HCT116 (cell line): ENCODE measurements around the gene DMXL1. TPM values are rescaled to one million over a fixed set of nuclear protein-coding genes. Genes with fewer than 3 reads are reported as not detected.

ENCODE experiments used
- ATAC-seq: fragments of 200-7000 bp; cut with Tn5 transposase; 2 replicates; pipeline ENCODE4 v1.9.1; 2020; ENCODE audit warnings: mild to moderate bottlenecking, moderate library complexity
- BruUV-seq: library from RNA; stranded (reverse); fragments of 400-500 nt; replicated peaks from 2 replicates; lab custom pipeline; 2021; lab: Mats Ljungman, UMichigan
- CTCF ChIA-PET: fragments of 300-600 bp; sonication (Branson Sonifier 250); formaldehyde crosslinking; loops from one replicate; lab custom pipeline; 2021; ENCODE audit warnings: antibody characterized with exemption; lab: Charles Lee
- POLR2A ChIA-PET: fragments of 300-600, 350-600 bp; sonication (Branson Sonifier 250); formaldehyde crosslinking; loops from one replicate; lab custom pipeline; 2021; ENCODE audit warnings: antibody characterized with exemption; lab: Charles Lee
- RAD21 ChIA-PET, 2 experiments: fragments of 300-600 bp; sonication (Branson Sonifier 250); formaldehyde crosslinking; loops; one replicate each; lab custom pipeline; 2023; ENCODE audit warnings: low total read pairs in 2 of 2; ENCODE audit not compliant: uncharacterized antibody in 2 of 2, unreplicated experiment in 2 of 2, low non-redundant PET in 1 of 2; lab: Charles Lee
- DNase-seq: peaks from one replicate; pipeline ENCODE4 v3.0.0-alpha.2; 2010; ENCODE audit warnings: low read depth, low spot score
- H2AFZ ChIP-seq: fragments of 200-600 bp; shearing (Covaris generic), sonication (generic); 2 replicates; pipeline ENCODE4 v1.6.1; 2017; ENCODE audit warnings: low read depth, mixed run types, mixed read lengths, antibody characterized with exemption, low read length; ENCODE audit not compliant: poor library complexity, severe bottlenecking
- H3K27ac ChIP-seq: 2 replicates; pipeline ENCODE4 v1.5.1; 2012; ENCODE audit warnings: low read depth, low read length
- H3K27me3 ChIP-seq: fragments of 200-600 bp; sonication (generic); 2 replicates; pipeline ENCODE4 v1.6.1; 2016; ENCODE audit warnings: mixed run types, low read length, mixed read lengths; ENCODE audit not compliant: insufficient read depth
- H3K36me3 ChIP-seq, 2 experiments: fragments of 200-500 bp in 1 of 2; fragments of 200-600 bp in 1 of 2; sonication (Bioruptor generic) in 1 of 2; sonication (generic) in 1 of 2; 2 replicates each; pipeline versions ENCODE4 v1.5.1 to v1.6.1; 2014 to 2016; ENCODE audit warnings: low read length in 2 of 2, inconsistent platforms in 1 of 2, mixed read lengths in 1 of 2, mixed run types in 1 of 2; ENCODE audit not compliant: insufficient read depth in 2 of 2, control insufficient read depth in 1 of 2
- H3K4me1 ChIP-seq, 2 experiments: fragments of 200-600 bp in 1 of 2; sonication (generic) in 1 of 2; 2 replicates each; pipeline versions ENCODE4 v1.5.1 to v1.6.1; 2012 to 2017; ENCODE audit warnings: low read length in 2 of 2, inconsistent platforms in 1 of 2, mild to moderate bottlenecking in 1 of 2, mixed read lengths in 1 of 2, mixed run types in 1 of 2, moderate library complexity in 1 of 2; ENCODE audit not compliant: insufficient read depth in 2 of 2, control insufficient read depth in 1 of 2
- H3K4me2 ChIP-seq: fragments of 200-600 bp; sonication (generic); 2 replicates; pipeline ENCODE4 v1.6.1; 2017; ENCODE audit warnings: mixed run types, low read length, mixed read lengths
- H3K4me3 ChIP-seq, 2 experiments: fragments of 200-600 bp in 1 of 2; sonication (generic) in 1 of 2; replicated peaks in 1 of 2; 2 replicates each; pipeline ENCODE4 v1.5.1; 2011 to 2016; ENCODE audit warnings: low read length in 2 of 2, control low read depth in 1 of 2, low read depth in 1 of 2, mild to moderate bottlenecking in 1 of 2, mixed read lengths in 1 of 2, mixed run types in 1 of 2
- H3K79me2 ChIP-seq: fragments of 200-600 bp; sonication (generic); 2 replicates; pipeline ENCODE4 v1.6.1; 2017; ENCODE audit warnings: mild to moderate bottlenecking, mixed run types, low read length, moderate library complexity, mixed read lengths; ENCODE audit not compliant: insufficient read depth
- H3K9ac ChIP-seq: fragments of 200-600 bp; sonication (generic); 2 replicates; pipeline ENCODE4 v1.6.1; 2016; ENCODE audit warnings: low read length, mixed read lengths
- H3K9me2 ChIP-seq: fragments of 200-600 bp; sonication (generic), shearing (Covaris generic); 2 replicates; pipeline ENCODE4 v1.6.1; 2017; ENCODE audit warnings: mixed run types, mild to moderate bottlenecking, moderate library complexity; ENCODE audit not compliant: insufficient read depth
- H3K9me3 ChIP-seq, 2 experiments: fragments of 200-500 bp in 1 of 2; fragments of 200-600 bp in 1 of 2; sonication (Bioruptor generic) in 1 of 2; sonication (generic) in 1 of 2; 2 replicates each; pipeline ENCODE4 v1.6.1; 2014 to 2017; ENCODE audit warnings: low read length in 2 of 2, mixed read lengths in 2 of 2, inconsistent platforms in 1 of 2, low read depth in 1 of 2, mild to moderate bottlenecking in 1 of 2, mixed run types in 1 of 2, moderate library complexity in 1 of 2; ENCODE audit not compliant: control insufficient read depth in 1 of 2, insufficient read depth in 1 of 2
- H4K20me1 ChIP-seq: fragments of 200-600 bp; sonication (generic), shearing (Covaris generic); 2 replicates; pipeline ENCODE4 v1.6.1; 2017; ENCODE audit warnings: mixed run types, mild to moderate bottlenecking, moderate library complexity; ENCODE audit not compliant: insufficient read depth
- ATF3 ChIP-seq: IDR thresholded peaks from 2 replicates; pipeline ENCODE4 v1.6.1; 2012
- CBX3 ChIP-seq: IDR thresholded peaks from 2 replicates; pipeline ENCODE4 v1.6.1; 2012; ENCODE audit warnings: low read depth
- CEBPB ChIP-seq: IDR thresholded peaks from 2 replicates; pipeline ENCODE4 v1.6.1; 2012; ENCODE audit warnings: low read depth
- CTCF ChIP-seq, 3 experiments: fragments of 200-600 bp in 1 of 3; sonication (generic) in 1 of 3; IDR thresholded peaks in 2 of 3; conservative IDR thresholded peaks in 1 of 3; 2 replicates each; pipeline ENCODE4 v1.5.1; 2012 to 2017; ENCODE audit warnings: low read depth in 2 of 3, low read length in 2 of 3, antibody characterized with exemption in 1 of 3, borderline replicate concordance in 1 of 3, control low read depth in 1 of 3, mild to moderate bottlenecking in 1 of 3, mixed read lengths in 1 of 3, mixed run types in 1 of 3, moderate library complexity in 1 of 3; ENCODE audit not compliant: insufficient read depth in 1 of 3
- EGR1 ChIP-seq: IDR thresholded peaks from 2 replicates; pipeline ENCODE4 v1.6.1; 2012; ENCODE audit warnings: low read depth
- EZH2phosphoT487 ChIP-seq: fragments of 200-600 bp; IDR thresholded peaks from 2 replicates; pipeline ENCODE4 v1.6.1; 2018; ENCODE audit warnings: antibody characterized with exemption, borderline replicate concordance
- JUND ChIP-seq: IDR thresholded peaks from 2 replicates; pipeline ENCODE4 v1.6.1; 2012
- POLR2A ChIP-seq: IDR thresholded peaks from 2 replicates; pipeline ENCODE4 v1.7.0; 2011; ENCODE audit warnings: borderline replicate concordance; ENCODE audit not compliant: insufficient read depth, insufficient read length; ENCODE audit errors: extremely low read depth
- RAD21 ChIP-seq: IDR thresholded peaks from 2 replicates; pipeline ENCODE4 v1.6.1; 2012; ENCODE audit warnings: low read depth, mild to moderate bottlenecking
- REST ChIP-seq: IDR thresholded peaks from 2 replicates; pipeline ENCODE4 v1.6.1; 2012; ENCODE audit warnings: low read depth
- SIN3A ChIP-seq: IDR thresholded peaks from 2 replicates; pipeline ENCODE4 v1.6.1; 2012; ENCODE audit warnings: low read depth
- SP1 ChIP-seq: IDR thresholded peaks from 2 replicates; pipeline ENCODE4 v1.6.1; 2012; ENCODE audit warnings: low read depth
- intact Hi-C: fragments of 100-400 bp; cut with micrococcal nuclease; formaldehyde crosslinking; loops from 2 replicates; pipeline ENCODE4 v1.10.0; 2022
- total RNA-seq: library from RNA; stranded (reverse); gene quantifications from one replicate; pipeline ENCODE4 v1.2.1, GENCODE V29; 2021; ENCODE audit not compliant: unreplicated experiment

Gene DMXL1
- total RNA-seq, 1 experiment from 2014 or later: 21.1 TPM

GRCh38 chr5:119077444-119077843 is 6.6 kb downstream of the DMXL1 start:
- no peak for TF ChIP-seq EGR1
- ChIA-PET RAD21 (no interaction called here), POLR2A (no interaction called here), CTCF (no interaction called here)
- Histone ChIP-seq H3K9ac (no peak overlapping the region), H2AFZ (no peak overlapping the region), H3K4me3 (no peak overlapping the region), H3K4me1 (peaks cover 4 to 10% of the 10 kb centered on the region in 2 experiments; a peak in 2 of 4 replicates), H4K20me1 (no peaks in the 10 kb centered on the region), H3K36me3 (no peaks in the 10 kb centered on the region), H3K9me2 (no peaks in the 10 kb centered on the region), H3K9me3 (no peaks in the 10 kb centered on the region), H3K4me2 (no peak overlapping the region), H3K27ac (no peak overlapping the region), H3K79me2 (peaks cover 53% of the 10 kb centered on the region), H3K27me3 (no peaks in the 10 kb centered on the region)
- BruUV-seq: no TSS peak
- ATAC-seq: no peak
- DNase-seq: no peak
- intact Hi-C loops: no loop called here

- BruUV-seq: no TSS peak
- no peaks in the 10 kb centered on the region for H3K9me3 ChIP-seq
- H3K9me2 ChIP-seq: no peaks in the 10 kb centered on the region
- TF ChIP-seq EZH2phosphoT487 (no peak), REST (no peak), RAD21 (no peak), POLR2A (no peak), CTCF (IDR thresholded peaks at IDR 0.05 in 2 of 3, conservative IDR thresholded peaks at IDR 0.05 in 1 of 3; ENCODE audit: borderline replicate concordance in 1 of 3, insufficient read depth in 1 of 3, low read depth in 2 of 3, low read length in 2 of 3) (no peak), JUND (no peak), CEBPB (no peak), CBX3 (no peak), SP1 (no peak), ATF3 (no peak), SIN3A (no peak)
- H3K4me3 ChIP-seq: no peak overlapping the region
- RAD21 ChIA-PET: no interaction called here
- CTCF ChIA-PET: no interaction called here
- H3K9ac ChIP-seq: no peak overlapping the region
- ATAC-seq: no peak
- no peaks in the 10 kb centered on the region for H3K27me3 ChIP-seq
- H3K36me3 ChIP-seq: no peaks in the 10 kb centered on the region
- DNase-seq: no peak
- H3K27ac ChIP-seq: no peak overlapping the region
- POLR2A ChIA-PET: no interaction called here
- intact Hi-C loops: no loop called here
- peaks cover 0 to 10% of the 10 kb centered on the region in 2 experiments; a peak in 1 of 4 replicates for H3K4me1 ChIP-seq
- H3K79me2 ChIP-seq: peaks cover 45% of the 10 kb centered on the region
- H4K20me1 ChIP-seq: no peaks in the 10 kb centered on the region
- H2AFZ ChIP-seq: no peak overlapping the region
- no peak overlapping the region for H3K4me2 ChIP-seq
These were observed 7.4 kb downstream of the DMXL1 start for GRCh38 chr5:119078071-119078846.
